NOMO-1 treated with DMSO at 0.1 percent for 48 hours (cell line): ENCODE data around the gene ATP6V0A1.
A peak's percentile ranks its signal among the peaks of the same experiment; 100 is the strongest.

Experiments
- DNase-seq: peaks from one replicate; lab custom pipeline; 2025; ENCODE audit not compliant: unreplicated experiment; lab: John Stamatoyannopoulos, UW

ATP6V0A1 gene

GRCh38 chr17:42458497-42459255, at the start of gene ATP6V0A1:
ATP6V0A1 (plus strand) TSS chr17:42458878; CDS start chr17:42460895, 2,017 bp downstream.
- DNase-seq, result peak; percentile 73

DNA sequence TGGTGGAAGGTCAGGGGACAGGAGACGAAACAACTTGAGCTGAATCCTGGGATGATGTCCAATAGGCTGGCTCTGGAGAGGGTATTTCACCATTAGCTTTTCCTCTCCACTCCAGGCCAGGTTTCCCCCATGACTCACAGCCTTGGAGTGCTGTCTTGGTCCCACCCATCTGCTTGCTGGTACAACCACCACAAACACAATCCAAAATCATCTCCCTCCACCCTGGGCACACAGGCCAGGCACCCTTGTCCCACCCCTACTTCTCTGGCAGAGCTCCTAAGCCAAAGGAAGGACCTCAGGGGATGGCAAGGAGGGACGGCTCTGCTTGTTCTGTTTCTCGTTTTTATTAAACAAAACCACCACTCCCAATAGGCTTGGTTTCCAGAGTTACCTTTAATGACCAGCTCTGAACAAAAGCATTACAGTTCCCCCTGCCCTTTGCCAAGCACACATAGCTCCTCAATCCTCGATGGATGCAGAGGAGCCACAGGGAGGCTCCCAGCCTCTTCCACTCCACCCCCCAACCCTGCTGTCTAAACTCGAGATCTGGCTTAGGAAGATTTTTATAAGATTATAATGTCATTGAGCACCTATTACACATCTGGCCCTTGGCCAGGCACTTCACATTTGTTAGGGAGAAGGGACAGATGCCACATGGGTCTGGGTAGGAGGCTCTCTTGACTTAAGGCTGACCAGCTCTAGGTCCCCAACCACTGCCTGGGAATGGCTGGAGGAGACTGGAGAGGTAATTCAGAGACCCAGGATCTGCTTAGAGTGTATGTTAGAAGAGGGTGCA, 49.0 kb upstream of the ATP6V0A1 start:
- DNase-seq, result no peak

- no peak for DNase-seq
Measured at GRCh38 chr17:42410319-42410685, 48.4 kb upstream of the ATP6V0A1 start.

GRCh38 chr17:42411361-42411760, 47.3 kb upstream of the ATP6V0A1 start:
- DNase-seq, result no peak

DNA sequence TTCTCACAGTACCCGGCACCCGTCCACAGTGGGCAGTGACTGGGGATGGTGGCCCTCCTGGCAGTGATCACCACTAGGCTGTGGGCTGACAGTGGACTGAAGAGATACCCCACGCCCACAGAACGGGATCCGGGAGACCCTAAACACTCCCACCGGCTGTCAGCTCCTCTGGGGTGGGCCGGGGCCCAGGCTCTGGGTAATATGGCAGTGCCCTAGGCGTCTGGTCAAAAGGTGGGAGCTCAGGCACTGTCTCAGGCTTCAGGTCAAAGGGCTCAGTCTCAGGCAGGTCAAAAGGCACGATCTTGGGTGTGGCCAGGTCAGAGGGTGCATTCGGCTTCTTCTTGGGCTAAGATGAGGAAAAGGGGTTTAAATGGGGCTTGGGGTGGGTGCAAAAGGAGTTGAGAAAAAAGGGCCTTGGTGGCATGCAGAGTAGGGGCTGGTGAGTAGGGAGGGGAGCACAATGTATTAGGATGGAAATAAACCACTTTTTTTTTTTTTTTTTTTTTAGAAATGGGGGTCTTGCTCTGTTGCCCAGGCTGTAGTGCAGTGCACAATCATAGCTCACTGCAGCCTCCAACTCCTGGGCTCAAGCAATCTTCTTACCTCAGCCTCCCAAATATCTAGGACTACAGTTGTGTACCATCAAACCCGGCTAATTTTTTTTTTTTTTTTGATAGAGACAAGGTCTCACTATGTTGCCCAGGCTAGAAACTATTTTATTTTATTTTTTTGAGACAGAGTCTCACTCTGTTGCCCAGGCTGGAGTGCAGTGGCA, 46.6 kb upstream of the ATP6V0A1 start:
- DNase-seq, result no peak

- no peak for DNase-seq
Measured at GRCh38 chr17:42413464-42414040, 45.1 kb upstream of the ATP6V0A1 start.

- no peak for DNase-seq
Measured at GRCh38 chr17:42414704-42415409, 43.8 kb upstream of the ATP6V0A1 start.

GRCh38 chr17:42417981-42418380, 40.7 kb upstream of the ATP6V0A1 start:
- DNase-seq, result peak; percentile 65

DNA sequence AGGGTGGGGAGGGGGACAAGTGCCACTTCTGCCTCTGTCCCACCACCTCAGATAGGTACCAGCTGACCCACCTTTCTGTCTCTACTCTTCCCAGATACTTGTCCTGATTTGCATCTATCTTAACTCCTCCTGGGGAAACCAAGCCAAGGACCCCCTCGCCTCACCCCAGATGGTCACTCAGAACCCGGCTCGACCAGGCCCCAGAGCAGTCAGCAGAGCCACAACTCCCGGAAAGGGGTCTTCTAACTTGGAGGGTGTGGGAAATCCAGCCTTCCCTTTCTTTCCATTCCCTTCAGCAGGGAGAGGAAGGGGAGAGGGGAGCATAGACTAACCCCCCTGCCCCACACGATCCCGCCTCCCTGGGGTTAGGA, 37.6 kb upstream of the ATP6V0A1 start:
- DNase-seq, result no peak

DNA sequence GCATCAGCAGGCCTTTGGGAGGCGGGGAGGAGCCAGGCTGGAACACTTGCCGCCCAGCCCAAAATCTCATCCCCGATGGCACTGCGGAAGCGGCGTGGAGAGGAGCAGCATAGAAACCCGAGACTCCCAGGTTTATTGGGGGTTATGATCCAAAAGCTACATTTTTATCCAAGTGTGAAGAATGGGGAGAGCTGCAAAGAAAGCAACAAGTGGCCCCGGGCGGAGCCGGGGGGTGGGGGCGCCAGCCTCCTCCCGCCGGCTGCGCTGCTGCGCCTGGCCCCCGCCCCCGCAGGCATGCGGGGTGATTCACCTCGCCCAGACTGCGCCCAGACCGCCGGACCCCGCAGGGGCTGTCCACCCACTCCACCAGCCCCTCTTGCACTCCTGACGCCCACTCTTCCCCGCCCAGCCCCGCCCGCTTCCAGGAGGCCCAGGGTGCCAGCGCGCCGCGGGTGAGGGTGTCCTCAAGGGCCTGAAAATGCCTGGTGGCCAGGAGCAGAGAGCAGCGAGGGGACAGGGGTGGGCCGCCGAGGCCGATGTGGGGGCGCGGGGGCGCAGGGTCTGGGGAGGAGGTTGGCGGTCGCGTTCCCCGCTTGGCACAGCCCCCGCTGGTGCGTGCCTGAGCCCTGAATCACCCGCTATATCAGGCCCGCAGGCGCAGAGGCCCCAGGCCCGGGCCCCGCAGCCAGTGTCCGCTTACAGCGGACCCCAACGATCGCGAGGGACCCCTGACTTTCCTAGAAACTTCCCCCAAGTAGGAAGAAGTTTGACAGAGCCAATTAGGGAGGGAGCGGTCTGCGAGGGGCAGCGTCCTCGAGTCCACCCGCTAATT, 37.0 kb upstream of the ATP6V0A1 start:
- DNase-seq, result no peak

DNA sequence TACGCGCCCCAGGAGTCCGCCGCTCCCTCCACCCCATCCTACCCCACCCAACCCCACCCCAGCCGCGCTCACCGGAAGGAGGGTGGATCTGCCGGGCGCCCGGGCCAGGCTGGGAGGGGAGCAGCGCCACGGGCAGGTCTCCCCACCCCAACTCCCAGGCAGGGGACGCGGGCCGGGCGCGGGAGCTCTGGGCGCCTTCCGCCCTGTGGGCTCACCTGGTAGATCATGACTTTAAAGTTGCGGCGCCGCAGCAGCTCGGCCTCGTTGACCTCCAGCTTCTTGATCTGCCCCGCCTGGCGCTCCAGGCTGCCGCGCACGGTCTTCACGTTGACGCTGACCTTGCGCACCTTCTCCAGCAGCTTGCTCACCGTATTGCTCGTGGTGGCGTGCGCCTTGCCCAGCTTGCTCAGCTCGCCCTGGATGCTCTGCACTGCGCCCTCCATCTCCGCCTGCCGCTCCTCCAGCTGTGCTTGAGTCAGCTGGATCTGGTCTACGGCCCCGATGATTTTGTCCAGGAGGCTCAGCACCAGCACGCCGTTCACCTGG, 36.2 kb upstream of the ATP6V0A1 start:
- DNase-seq, result no peak

DNA sequence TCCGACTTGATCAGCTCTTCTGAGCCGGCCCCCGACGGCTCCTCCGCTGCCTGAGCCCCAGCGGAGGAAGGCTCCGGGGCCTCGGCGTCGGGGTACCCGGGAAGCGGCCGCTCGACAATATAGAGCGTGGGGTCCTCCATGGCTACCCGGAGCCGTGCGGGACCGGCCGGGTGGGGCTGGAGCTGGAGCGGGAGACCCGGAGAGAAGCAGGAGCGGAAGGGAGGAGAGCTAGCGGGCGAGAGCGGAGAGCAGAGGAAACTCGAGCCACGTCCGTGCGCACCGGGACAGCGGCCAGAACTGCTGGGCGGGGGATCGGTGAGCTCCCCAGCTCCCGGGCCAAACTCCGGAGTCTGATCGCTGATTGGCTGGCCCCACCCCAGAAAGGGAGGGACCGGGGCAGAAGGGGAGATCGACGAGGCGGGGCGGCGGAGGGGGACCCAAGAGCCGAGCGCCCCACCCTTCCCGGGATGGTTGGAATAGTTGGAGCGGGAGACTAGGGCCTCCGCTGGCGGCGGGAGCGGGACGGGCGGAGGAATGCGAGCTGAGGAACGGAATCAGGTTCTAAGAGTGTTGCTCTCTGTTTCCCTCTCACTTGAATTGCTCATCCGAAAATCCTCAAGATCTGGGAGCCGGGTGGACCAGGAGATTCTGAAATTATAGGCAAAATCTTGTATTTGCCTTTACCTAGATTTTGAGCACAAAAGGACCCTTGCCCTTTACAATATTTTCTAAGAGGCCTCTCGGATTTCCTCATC, 35.5 kb upstream of the ATP6V0A1 start, which contains the start of gene CAVIN1:
Gene CAVIN1, minus strand, starts transcription at position 299 of the 755 bp plus-strand sequence. Its CDS starts 159 bp downstream, at position 140.
- DNase-seq, result no peak

DNA sequence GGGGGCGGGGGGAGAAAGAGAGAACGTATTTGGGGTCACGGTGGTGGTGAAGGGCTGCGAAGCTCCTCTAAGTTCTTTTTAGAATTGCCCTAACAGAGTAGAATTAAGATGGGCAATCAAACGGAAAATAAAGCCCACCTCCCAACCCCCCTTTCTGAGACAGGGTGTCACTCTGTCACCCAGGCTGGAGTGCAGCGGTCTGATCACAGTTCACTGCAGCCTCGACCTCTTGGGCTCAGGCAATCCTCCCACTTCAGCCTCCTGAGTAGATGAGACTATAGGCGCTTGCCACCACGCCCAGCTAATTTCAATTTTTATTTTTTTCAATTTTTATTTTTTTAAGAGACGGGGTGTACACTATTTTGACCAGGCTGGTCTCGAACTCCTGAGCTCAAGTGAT, 34.9 kb upstream of the ATP6V0A1 start:
- DNase-seq, result no peak

DNA sequence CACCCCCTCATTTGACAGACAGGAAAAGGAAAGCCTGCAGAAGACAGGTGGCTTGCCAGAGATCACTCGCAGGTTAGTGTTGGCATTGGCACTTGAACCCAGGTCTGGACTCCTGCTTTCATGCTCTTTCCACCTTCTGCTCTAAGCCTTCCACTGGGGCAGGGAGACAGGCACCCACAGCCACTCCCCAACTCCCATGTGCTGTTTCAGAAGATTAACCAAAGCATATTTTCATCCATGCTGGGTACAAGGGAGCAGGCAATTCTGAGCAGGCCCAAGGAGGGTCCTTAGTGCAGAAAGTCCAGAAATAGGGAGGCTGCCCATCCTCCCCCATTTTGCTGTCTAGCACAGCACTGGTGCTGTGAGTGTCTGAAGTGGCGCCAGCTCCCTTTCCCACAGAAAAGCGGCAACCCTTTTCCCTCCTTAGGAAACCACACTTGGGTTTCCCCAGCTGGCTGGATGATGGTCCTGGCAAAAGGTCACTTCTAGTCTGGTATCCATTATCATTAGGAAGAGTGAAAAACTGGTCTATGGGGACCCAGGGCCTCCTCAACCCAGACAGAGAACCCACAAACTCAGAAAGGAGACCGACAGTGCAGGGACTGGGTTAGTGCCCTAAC, 33.6 kb upstream of the ATP6V0A1 start:
- DNase-seq, result no peak

DNA sequence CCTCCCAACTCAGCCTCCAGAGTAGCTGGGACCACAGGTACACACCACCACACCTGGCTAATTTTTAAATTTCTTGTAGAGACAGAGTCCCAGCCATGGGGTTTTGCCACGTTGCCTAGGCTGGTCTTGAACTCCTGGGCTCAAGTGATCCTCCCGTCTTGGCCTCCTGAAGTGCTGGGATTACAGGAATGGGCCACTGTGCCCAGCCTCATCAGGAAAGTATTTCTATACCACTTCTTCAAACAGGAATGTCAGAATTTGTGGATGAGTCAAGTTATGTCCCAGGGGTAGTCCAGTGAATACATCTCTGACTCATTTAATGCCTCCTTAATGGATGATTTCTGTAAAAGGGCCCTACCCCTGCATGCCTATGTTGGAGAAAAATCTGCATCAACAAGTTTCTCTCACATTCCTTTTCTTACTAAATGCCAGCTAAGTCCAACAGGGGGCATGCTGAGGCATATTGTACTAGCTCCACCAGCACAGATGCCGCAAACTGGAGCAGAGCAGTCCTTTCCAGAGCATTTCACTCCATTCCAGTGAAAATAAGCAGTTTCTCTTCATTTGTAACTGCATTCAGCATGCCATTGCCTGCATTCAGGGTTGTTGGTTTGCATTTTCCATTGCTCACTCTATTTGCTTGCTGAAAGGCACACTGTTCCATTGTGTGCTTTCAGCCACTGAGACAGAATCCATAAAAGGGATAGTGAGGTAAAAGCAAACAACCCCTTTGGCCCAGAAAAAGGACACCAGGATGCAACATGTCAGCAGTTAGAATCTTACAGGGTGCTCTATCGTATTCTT, 30.3 kb upstream of the ATP6V0A1 start:
- DNase-seq, result peak; percentile 57

- no peak for DNase-seq
Measured at GRCh38 chr17:42429726-42430447, 28.8 kb upstream of the ATP6V0A1 start.

GRCh38 chr17:42431758-42432161, 26.9 kb upstream of the ATP6V0A1 start:
- no peak for DNase-seq
